Measurements from ENCODE around the gene FASN.

FASN gene

GRCh38 chr17:82110298-82110697 lies 12.3 kb upstream of the FASN start:
- H2BK120ac ChIP-seq (ENCODE audit: low read depth, low read length) = no peak overlapping the region
- no peak overlapping the region for H3K4me2 ChIP-seq (ENCODE audit: insufficient read depth, low read length, poor library complexity, severe bottlenecking)
- no peak overlapping the region for H2BK15ac ChIP-seq (ENCODE audit: low read length)
- no peak overlapping the region for H2BK12ac ChIP-seq (ENCODE audit: low read length)
- H3K9me3 ChIP-seq (replicated peaks in 1 of 2; ENCODE audit: control insufficient read depth in 2 of 2, insufficient read depth in 1 of 2, low read depth in 1 of 2, low read length in 2 of 2) = no peaks in the 10 kb centered on the region
- H4K8ac ChIP-seq (ENCODE audit: low read depth, low read length) = no peak overlapping the region
- H3K4ac ChIP-seq (ENCODE audit: low read length) = no peak overlapping the region
- H3K4me1 ChIP-seq (ENCODE audit: control insufficient read depth in 2 of 2, insufficient read depth in 1 of 2, low read depth in 1 of 2, low read length in 2 of 2) = peaks cover 10 to 11% of the 10 kb centered on the region in 2 donors
- H4K91ac ChIP-seq (ENCODE audit: low read depth, low read length, poor library complexity) = no peak overlapping the region
- H3K4me3 ChIP-seq (ENCODE audit: low read length in 2 of 2) = no peak overlapping the region
- H3K23ac ChIP-seq (ENCODE audit: low read depth, low read length, poor library complexity) = no peak overlapping the region
- peaks cover 8 to 27% of the 10 kb centered on the region in 2 donors for H3K36me3 ChIP-seq (replicated peaks in 1 of 2; ENCODE audit: control insufficient read depth in 2 of 2, insufficient read depth in 2 of 2, low read length in 2 of 2)
- H3K18ac ChIP-seq (ENCODE audit: low read length) = no peak overlapping the region
- H2AK5ac ChIP-seq (ENCODE audit: low read depth, low read length) = no peak overlapping the region
- H3K14ac ChIP-seq (ENCODE audit: low read length) = no peak overlapping the region
- H3K9ac ChIP-seq (ENCODE audit: low read depth, low read length, poor library complexity) = no peak overlapping the region
- DNase-seq (ENCODE audit: low spot score) = no peak
- no peak overlapping the region for H2BK5ac ChIP-seq (ENCODE audit: low read length)
- no peak overlapping the region for H2AFZ ChIP-seq (ENCODE audit: low read length)
- no peak overlapping the region for H3K27ac ChIP-seq (replicated peaks; ENCODE audit: low read length)
- no CpG with 5 or more reads among the region's 3 CpGs for WGBS, 2 donors (ENCODE audit: extremely low coverage in 2 of 2, insufficient read length in 2 of 2, insufficient replicate concordance in 1 of 2)
- peaks cover 3% of the 10 kb centered on the region for H3K79me1 ChIP-seq (ENCODE audit: low read depth, low read length)
- no peaks in the 10 kb centered on the region for H3K27me3 ChIP-seq (ENCODE audit: control insufficient read depth in 3 of 3, insufficient read depth in 3 of 3, low read depth in 1 of 3, low read length in 3 of 3)

GRCh38 chr17:82108961-82109475 lies 11.0 kb upstream of the FASN start:
- no peak overlapping the region for H3K27ac ChIP-seq (replicated peaks; ENCODE audit: low read length)
- no peak overlapping the region for H3K23ac ChIP-seq (ENCODE audit: low read depth, low read length, poor library complexity)
- H2BK12ac ChIP-seq (ENCODE audit: low read length) = peak overlapping the region; percentile 63
- WGBS, 2 donors (ENCODE audit: extremely low coverage in 2 of 2, insufficient read length in 2 of 2, insufficient replicate concordance in 1 of 2) = no CpG with 5 or more reads among the region's 14 CpGs
- H3K4me2 ChIP-seq (ENCODE audit: insufficient read depth, low read length, poor library complexity, severe bottlenecking) = no peak overlapping the region
- no peak overlapping the region for H3K14ac ChIP-seq (ENCODE audit: low read length)
- no peak overlapping the region for H4K91ac ChIP-seq (ENCODE audit: low read depth, low read length, poor library complexity)
- H2AFZ ChIP-seq (ENCODE audit: low read length) = no peak overlapping the region
- H3K18ac ChIP-seq (ENCODE audit: low read length) = no peak overlapping the region
- no peak overlapping the region for H2AK5ac ChIP-seq (ENCODE audit: low read depth, low read length)
- peaks cover 15% of the 10 kb centered on the region in 2 donors for H3K4me1 ChIP-seq (ENCODE audit: control insufficient read depth in 2 of 2, insufficient read depth in 1 of 2, low read depth in 1 of 2, low read length in 2 of 2)
- H2BK5ac ChIP-seq (ENCODE audit: low read length) = no peak overlapping the region
- H3K79me1 ChIP-seq (ENCODE audit: low read depth, low read length) = no peaks in the 10 kb centered on the region
- no peak overlapping the region for H4K8ac ChIP-seq (ENCODE audit: low read depth, low read length)
- no peak overlapping the region for H2BK15ac ChIP-seq (ENCODE audit: low read length)
- H3K4me3 ChIP-seq (ENCODE audit: low read length in 2 of 2) = no peak overlapping the region
- no peak for DNase-seq (ENCODE audit: low spot score)
- H3K9me3 ChIP-seq (replicated peaks in 1 of 2; ENCODE audit: control insufficient read depth in 2 of 2, insufficient read depth in 1 of 2, low read depth in 1 of 2, low read length in 2 of 2) = no peaks in the 10 kb centered on the region
- H3K36me3 ChIP-seq (replicated peaks in 1 of 2; ENCODE audit: control insufficient read depth in 2 of 2, insufficient read depth in 2 of 2, low read length in 2 of 2) = peaks cover 8 to 27% of the 10 kb centered on the region in 2 donors
- H2BK120ac ChIP-seq (ENCODE audit: low read depth, low read length) = no peak overlapping the region
- H3K4ac ChIP-seq (ENCODE audit: low read length) = no peak overlapping the region
- H3K9ac ChIP-seq (ENCODE audit: low read depth, low read length, poor library complexity) = no peak overlapping the region
- H3K27me3 ChIP-seq (ENCODE audit: control insufficient read depth in 3 of 3, insufficient read depth in 3 of 3, low read depth in 1 of 3, low read length in 3 of 3) = no peaks in the 10 kb centered on the region

DNA sequence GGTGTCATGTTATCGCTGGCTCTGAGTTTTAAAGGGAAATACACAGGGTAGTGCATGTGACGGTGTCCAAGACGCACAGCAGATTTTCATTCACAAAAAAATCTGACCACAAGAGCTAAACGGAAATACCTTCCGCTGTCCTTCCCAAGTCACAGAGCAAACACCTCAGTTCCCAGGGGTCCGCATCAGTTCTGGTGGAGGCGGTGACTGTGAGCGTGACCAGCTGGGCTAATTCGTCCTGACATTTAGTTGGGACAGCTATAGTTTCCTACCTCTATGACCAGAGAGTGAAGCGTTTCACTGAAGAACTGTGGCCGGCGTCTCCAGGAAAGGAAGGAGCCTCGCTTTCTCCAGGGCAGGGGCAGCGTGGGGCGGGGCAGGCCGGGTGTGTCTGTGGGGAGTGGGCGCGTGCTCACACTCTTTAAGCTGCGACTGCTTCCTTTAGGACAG lies 10.5 kb upstream of the FASN start:
- no peaks in the 10 kb centered on the region for H3K9me3 ChIP-seq (replicated peaks in 1 of 2; ENCODE audit: control insufficient read depth in 2 of 2, insufficient read depth in 1 of 2, low read depth in 1 of 2, low read length in 2 of 2)
- no peak overlapping the region for H2AK5ac ChIP-seq (ENCODE audit: low read depth, low read length)
- H3K4me2 ChIP-seq (ENCODE audit: insufficient read depth, low read length, poor library complexity, severe bottlenecking) = no peak overlapping the region
- H3K27ac ChIP-seq (replicated peaks; ENCODE audit: low read length) = no peak overlapping the region
- peaks cover 20% of the 10 kb centered on the region in 2 donors for H3K4me1 ChIP-seq (ENCODE audit: control insufficient read depth in 2 of 2, insufficient read depth in 1 of 2, low read depth in 1 of 2, low read length in 2 of 2)
- H3K4me3 ChIP-seq (ENCODE audit: low read length in 2 of 2) = no peak overlapping the region
- no peak overlapping the region for H4K91ac ChIP-seq (ENCODE audit: low read depth, low read length, poor library complexity)
- H3K27me3 ChIP-seq (ENCODE audit: control insufficient read depth in 3 of 3, insufficient read depth in 3 of 3, low read depth in 1 of 3, low read length in 3 of 3) = no peaks in the 10 kb centered on the region
- H2BK12ac ChIP-seq (ENCODE audit: low read length) = no peak overlapping the region
- H4K8ac ChIP-seq (ENCODE audit: low read depth, low read length) = no peak overlapping the region
- DNase-seq (ENCODE audit: low spot score) = no peak
- no peak overlapping the region for H2BK5ac ChIP-seq (ENCODE audit: low read length)
- no peaks in the 10 kb centered on the region for H3K79me1 ChIP-seq (ENCODE audit: low read depth, low read length)
- peak overlapping the region; percentile 62 for H2BK15ac ChIP-seq (ENCODE audit: low read length)
- no peak overlapping the region for H3K9ac ChIP-seq (ENCODE audit: low read depth, low read length, poor library complexity)
- no CpG with 5 or more reads among the region's 19 CpGs for WGBS, 2 donors (ENCODE audit: extremely low coverage in 2 of 2, insufficient read length in 2 of 2, insufficient replicate concordance in 1 of 2)
- no peak overlapping the region for H2AFZ ChIP-seq (ENCODE audit: low read length)
- peaks cover 4 to 25% of the 10 kb centered on the region in 2 donors for H3K36me3 ChIP-seq (replicated peaks in 1 of 2; ENCODE audit: control insufficient read depth in 2 of 2, insufficient read depth in 2 of 2, low read length in 2 of 2)
- H3K14ac ChIP-seq (ENCODE audit: low read length) = no peak overlapping the region
- no peak overlapping the region for H3K18ac ChIP-seq (ENCODE audit: low read length)
- H3K4ac ChIP-seq (ENCODE audit: low read length) = no peak overlapping the region
- peak overlapping the region; percentile 25 for H3K23ac ChIP-seq (ENCODE audit: low read depth, low read length, poor library complexity)
- no peak overlapping the region for H2BK120ac ChIP-seq (ENCODE audit: low read depth, low read length)

DNA sequence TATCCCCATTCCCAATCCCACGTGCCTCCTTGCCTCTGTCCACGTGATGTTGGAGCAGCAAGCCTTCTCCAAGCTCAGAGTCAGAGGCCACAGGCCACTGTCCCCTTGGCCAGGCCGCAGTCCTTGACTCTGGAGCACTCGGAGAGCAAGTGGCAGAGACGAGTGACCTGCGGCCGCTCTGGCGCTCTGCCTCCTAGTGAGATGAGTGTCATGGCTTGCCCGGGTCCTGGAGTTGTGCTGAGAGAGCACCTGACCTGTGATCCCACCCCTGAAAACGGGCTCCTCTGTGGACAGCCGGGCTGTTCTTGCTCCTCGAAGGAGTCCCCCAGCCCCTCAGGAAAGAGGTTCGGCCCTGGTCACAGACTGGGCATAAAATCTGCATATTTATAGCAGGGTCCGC lies 10.0 kb upstream of the FASN start:
- Histone ChIP-seq H3K4ac (ENCODE audit: low read length) (no peak overlapping the region), H2BK15ac (ENCODE audit: low read length) (no peak overlapping the region), H3K23ac (ENCODE audit: low read depth, low read length, poor library complexity) (peak overlapping the region; percentile 25), H3K14ac (ENCODE audit: low read length) (no peak overlapping the region), H3K9me3 (replicated peaks in 1 of 2; ENCODE audit: control insufficient read depth in 2 of 2, insufficient read depth in 1 of 2, low read depth in 1 of 2, low read length in 2 of 2) (no peaks in the 10 kb centered on the region), H3K4me1 (ENCODE audit: control insufficient read depth in 2 of 2, insufficient read depth in 1 of 2, low read depth in 1 of 2, low read length in 2 of 2) (peaks cover 21 to 23% of the 10 kb centered on the region in 2 donors), H3K9ac (ENCODE audit: low read depth, low read length, poor library complexity) (peak overlapping the region; percentile 4), H3K36me3 (replicated peaks in 1 of 2; ENCODE audit: control insufficient read depth in 2 of 2, insufficient read depth in 2 of 2, low read length in 2 of 2) (peaks cover 0 to 20% of the 10 kb centered on the region in 2 donors), H3K4me3 (ENCODE audit: low read length in 2 of 2) (no peak overlapping the region), H3K79me1 (ENCODE audit: low read depth, low read length) (no peaks in the 10 kb centered on the region), H3K27me3 (ENCODE audit: control insufficient read depth in 3 of 3, insufficient read depth in 3 of 3, low read depth in 1 of 3, low read length in 3 of 3) (no peaks in the 10 kb centered on the region), H3K18ac (ENCODE audit: low read length) (peak overlapping the region; percentile 41), H2AK5ac (ENCODE audit: low read depth, low read length) (peak overlapping the region; percentile 23), H3K4me2 (ENCODE audit: insufficient read depth, low read length, poor library complexity, severe bottlenecking) (no peak overlapping the region), H4K91ac (ENCODE audit: low read depth, low read length, poor library complexity) (peak overlapping the region; percentile 1), H4K8ac (ENCODE audit: low read depth, low read length) (no peak overlapping the region), H2BK12ac (ENCODE audit: low read length) (no peak overlapping the region), H3K27ac (replicated peaks; ENCODE audit: low read length) (no peak overlapping the region), H2BK120ac (ENCODE audit: low read depth, low read length) (no peak overlapping the region), H2BK5ac (ENCODE audit: low read length) (no peak overlapping the region), H2AFZ (ENCODE audit: low read length) (no peak overlapping the region)
- no peak for DNase-seq (ENCODE audit: low spot score)
- WGBS, 2 donors (ENCODE audit: extremely low coverage in 2 of 2, insufficient read length in 2 of 2, insufficient replicate concordance in 1 of 2) = no CpG with 5 or more reads among the region's 14 CpGs

Data from neuronal stem cell (in vitro differentiated cells).